ENCODE measurements around the gene HBP1. TPM values are rescaled to one million over a fixed set of nuclear protein-coding genes. Genes with fewer than 3 reads are reported as not detected.

The HBP1 gene
- polyA plus RNA-seq, 1 experiment: 85.2 TPM

DNA sequence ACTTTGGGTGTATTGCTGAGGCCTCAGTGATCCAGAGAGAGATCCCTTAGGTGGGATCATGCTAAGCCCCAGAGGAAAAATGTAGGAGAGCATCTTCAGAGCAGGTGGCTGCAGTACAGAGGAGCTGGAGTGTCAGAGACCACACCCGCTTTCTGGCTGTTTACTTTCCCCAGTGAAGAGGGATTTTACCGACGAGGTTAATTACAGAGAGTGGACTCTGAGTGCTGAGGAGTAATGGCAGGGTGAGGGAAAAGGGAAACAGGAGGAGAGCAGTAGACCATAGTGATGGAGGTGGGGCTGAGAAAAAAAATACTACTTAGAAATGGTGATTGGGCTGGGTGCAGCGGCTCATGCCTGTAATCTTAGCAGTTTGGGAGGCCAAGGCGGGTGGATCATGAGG is 43.3 kb upstream of the HBP1 start:
- CTCF ChIA-PET: no interaction called here
- H3K4me3 ChIP-seq (ENCODE audit: low read depth, low read length): no peak overlapping the region
- POLR2A ChIA-PET: no interaction called here
- no peaks in the 10 kb centered on the region for H3K27me3 ChIP-seq (ENCODE audit: control insufficient read depth, insufficient read depth, low read length)
- no peak for DNase-seq (ENCODE audit: low read depth, low spot score)
- H3K9me3 ChIP-seq (ENCODE audit: control insufficient read depth, insufficient read depth, low read length): no peaks in the 10 kb centered on the region
- no peak overlapping the region for H3K27ac ChIP-seq (ENCODE audit: low read depth, low read length)
- TF ChIP-seq, protein P1, sequence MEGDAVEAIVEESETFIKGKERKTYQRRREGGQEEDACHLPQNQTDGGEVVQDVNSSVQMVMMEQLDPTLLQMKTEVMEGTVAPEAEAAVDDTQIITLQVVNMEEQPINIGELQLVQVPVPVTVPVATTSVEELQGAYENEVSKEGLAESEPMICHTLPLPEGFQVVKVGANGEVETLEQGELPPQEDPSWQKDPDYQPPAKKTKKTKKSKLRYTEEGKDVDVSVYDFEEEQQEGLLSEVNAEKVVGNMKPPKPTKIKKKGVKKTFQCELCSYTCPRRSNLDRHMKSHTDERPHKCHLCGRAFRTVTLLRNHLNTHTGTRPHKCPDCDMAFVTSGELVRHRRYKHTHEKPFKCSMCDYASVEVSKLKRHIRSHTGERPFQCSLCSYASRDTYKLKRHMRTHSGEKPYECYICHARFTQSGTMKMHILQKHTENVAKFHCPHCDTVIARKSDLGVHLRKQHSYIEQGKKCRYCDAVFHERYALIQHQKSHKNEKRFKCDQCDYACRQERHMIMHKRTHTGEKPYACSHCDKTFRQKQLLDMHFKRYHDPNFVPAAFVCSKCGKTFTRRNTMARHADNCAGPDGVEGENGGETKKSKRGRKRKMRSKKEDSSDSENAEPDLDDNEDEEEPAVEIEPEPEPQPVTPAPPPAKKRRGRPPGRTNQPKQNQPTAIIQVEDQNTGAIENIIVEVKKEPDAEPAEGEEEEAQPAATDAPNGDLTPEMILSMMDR (IDR thresholded peaks at IDR 0.05; ENCODE audit: low read depth, low read length): no peak

GRCh38 chr7:107128217-107128616 is 40.6 kb upstream of the HBP1 start:
- H3K27me3 ChIP-seq (ENCODE audit: control insufficient read depth, insufficient read depth, low read length): no peaks in the 10 kb centered on the region
- H3K4me3 ChIP-seq (ENCODE audit: low read depth, low read length): no peak overlapping the region
- no peak overlapping the region for H3K27ac ChIP-seq (ENCODE audit: low read depth, low read length)
- TF ChIP-seq, protein P1 (IDR thresholded peaks at IDR 0.05; ENCODE audit: low read depth, low read length): no peak
- no peaks in the 10 kb centered on the region for H3K9me3 ChIP-seq (ENCODE audit: control insufficient read depth, insufficient read depth, low read length)
- ChIA-PET POLR2A (no interaction called here), CTCF (no interaction called here)
- DNase-seq (ENCODE audit: low read depth, low spot score): no peak

- H3K27ac ChIP-seq (ENCODE audit: low read depth, low read length): no peak overlapping the region
- no peaks in the 10 kb centered on the region for H3K27me3 ChIP-seq (ENCODE audit: control insufficient read depth, insufficient read depth, low read length)
- CTCF ChIA-PET: no interaction called here
- no peaks in the 10 kb centered on the region for H3K9me3 ChIP-seq (ENCODE audit: control insufficient read depth, insufficient read depth, low read length)
- H3K4me3 ChIP-seq (ENCODE audit: low read depth, low read length): no peak overlapping the region
- POLR2A ChIA-PET: no interaction called here
- no peak for DNase-seq (ENCODE audit: low read depth, low spot score)
- TF ChIP-seq, protein P1 (IDR thresholded peaks at IDR 0.05; ENCODE audit: low read depth, low read length): no peak
Measured at GRCh38 chr7:107128748-107129147, 40.1 kb upstream of the HBP1 start.

- ChIA-PET CTCF (interaction anchor here (1.5 to 4.9 kb wide), 2 partner anchors 8 to 17 kb away, joined by 6 to 38 read pairs; no protein-coding TSS in a partner anchor), POLR2A (no interaction called here)
- TF ChIP-seq, protein P1 (IDR thresholded peaks at IDR 0.05; ENCODE audit: low read depth, low read length): peak; percentile 17
- H3K4me3 ChIP-seq (ENCODE audit: low read depth, low read length): no peak overlapping the region
- H3K9me3 ChIP-seq (ENCODE audit: control insufficient read depth, insufficient read depth, low read length): no peaks in the 10 kb centered on the region
- no peak for DNase-seq (ENCODE audit: low read depth, low spot score)
- H3K27me3 ChIP-seq (ENCODE audit: control insufficient read depth, insufficient read depth, low read length): no peaks in the 10 kb centered on the region
- H3K27ac ChIP-seq (ENCODE audit: low read depth, low read length): no peak overlapping the region
Measured at GRCh38 chr7:107130487-107131220, 38.1 kb upstream of the HBP1 start.

GRCh38 chr7:107133396-107133795 is 35.4 kb upstream of the HBP1 start:
- Histone ChIP-seq H3K27me3 (ENCODE audit: control insufficient read depth, insufficient read depth, low read length) (no peaks in the 10 kb centered on the region), H3K9me3 (ENCODE audit: control insufficient read depth, insufficient read depth, low read length) (no peaks in the 10 kb centered on the region), H3K4me3 (ENCODE audit: low read depth, low read length) (no peak overlapping the region), H3K27ac (ENCODE audit: low read depth, low read length) (no peak overlapping the region)
- POLR2A ChIA-PET: no interaction called here
- no peak for DNase-seq (ENCODE audit: low read depth, low spot score)
- CTCF ChIA-PET: interaction anchor here (4.9 kb wide), 1 partner anchor 15 kb away, joined by 38 read pairs; no protein-coding TSS in a partner anchor
- TF ChIP-seq, protein P1 (IDR thresholded peaks at IDR 0.05; ENCODE audit: low read depth, low read length): no peak
